DOHH2 (cell line): Measurements from ENCODE around the gene DBX1.

Source experiments
- H3F3A ChIP-seq: fragments of 200-600 bp; sonication (generic), shearing (Covaris generic); 2 replicates; pipeline ENCODE4 v1.6.0; 2016; ENCODE audit warnings: antibody characterized with exemption, mild to moderate bottlenecking; ENCODE audit not compliant: control insufficient read depth, insufficient read depth
- H3K27ac ChIP-seq: fragments of 200-600 bp; sonication (generic); 2 replicates; pipeline ENCODE4 v1.5.1; 2014; ENCODE audit warnings: low read depth, mild to moderate bottlenecking, low read length, moderate library complexity
- H3K27me3 ChIP-seq: fragments of 200-600 bp; sonication (generic); 2 replicates; pipeline ENCODE4 v1.6.1; 2014; ENCODE audit warnings: mild to moderate bottlenecking, low read length, mixed read lengths; ENCODE audit not compliant: control insufficient read depth
- H3K36me3 ChIP-seq: fragments of 200-600 bp; sonication (generic); 2 replicates; pipeline ENCODE4 v1.6.1; 2014; ENCODE audit warnings: mild to moderate bottlenecking, low read length, moderate library complexity, mixed read lengths; ENCODE audit not compliant: control insufficient read depth
- H3K4me1 ChIP-seq: fragments of 200-600 bp; sonication (generic); 2 replicates; pipeline ENCODE4 v1.6.1; 2014; ENCODE audit warnings: mild to moderate bottlenecking, low read length, mixed read lengths; ENCODE audit not compliant: control insufficient read depth
- H3K4me2 ChIP-seq: fragments of 200-600 bp; sonication (generic); 2 replicates; pipeline ENCODE4 v1.6.0; 2014; ENCODE audit warnings: mild to moderate bottlenecking, low read length, moderate library complexity
- H3K4me3 ChIP-seq: fragments of 200-600 bp; sonication (generic); 2 replicates; pipeline ENCODE4 v1.5.1; 2014; ENCODE audit warnings: mild to moderate bottlenecking, low read length, mixed read lengths
- H3K79me2 ChIP-seq: fragments of 200-600 bp; sonication (generic); 2 replicates; pipeline ENCODE4 v1.6.1; 2014; ENCODE audit warnings: mild to moderate bottlenecking, low read length, mixed read lengths; ENCODE audit not compliant: control insufficient read depth
- H3K9me2 ChIP-seq: fragments of 200-600 bp; sonication (generic); replicated peaks from 2 replicates; pipeline ENCODE4 v1.6.1; 2014; ENCODE audit warnings: mild to moderate bottlenecking, low read length, mixed read lengths; ENCODE audit not compliant: control insufficient read depth
- H3K9me3 ChIP-seq: fragments of 200-600 bp; sonication (generic); 2 replicates; pipeline ENCODE4 v1.6.1; 2014; ENCODE audit warnings: antibody characterized with exemption, low read length, mixed read lengths; ENCODE audit not compliant: control insufficient read depth, insufficient read depth
- H4K20me1 ChIP-seq: fragments of 200-600 bp; sonication (generic); 2 replicates; pipeline ENCODE4 v1.6.0; 2014; ENCODE audit warnings: low read depth, mild to moderate bottlenecking, antibody characterized with exemption, low read length, moderate library complexity; ENCODE audit not compliant: control insufficient read depth, insufficient read depth
- EZH2phosphoT487 ChIP-seq: fragments of 200-600 bp; sonication (generic); IDR thresholded peaks from 2 replicates; pipeline ENCODE4 v1.6.1; 2017; ENCODE audit warnings: borderline replicate concordance, mild to moderate bottlenecking, antibody characterized with exemption, low read length, moderate library complexity, mixed read lengths
- TF ChIP-seq, protein P1 (sequence below): fragments of 200-600 bp; sonication (generic); IDR thresholded peaks from one replicate; pipeline ENCODE4 v1.5.1; 2014; ENCODE audit warnings: antibody characterized with exemption, mild to moderate bottlenecking, low read depth, low read length; ENCODE audit not compliant: poor library complexity, severe bottlenecking

Gene DBX1

DNA sequence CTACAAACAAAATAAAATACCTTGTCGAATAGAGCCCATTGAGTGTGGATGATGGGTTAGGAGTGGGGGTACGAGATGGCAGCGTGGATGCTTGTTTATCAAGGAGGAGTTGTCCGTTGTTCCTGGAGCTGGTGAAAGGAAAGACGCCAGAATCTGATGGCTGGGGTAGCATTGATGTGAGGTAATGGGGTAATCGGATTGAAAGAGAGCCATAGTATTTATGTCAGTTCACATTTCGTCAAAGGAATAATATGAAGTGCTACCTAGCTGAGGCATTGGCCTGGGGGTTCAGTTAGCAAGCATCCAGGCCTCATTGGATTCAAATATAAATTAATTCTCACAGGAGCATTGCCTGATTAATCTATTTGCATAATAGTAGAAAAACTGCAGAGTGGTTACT is 16.9 kb upstream of the DBX1 start:
- TF ChIP-seq, protein P1, sequence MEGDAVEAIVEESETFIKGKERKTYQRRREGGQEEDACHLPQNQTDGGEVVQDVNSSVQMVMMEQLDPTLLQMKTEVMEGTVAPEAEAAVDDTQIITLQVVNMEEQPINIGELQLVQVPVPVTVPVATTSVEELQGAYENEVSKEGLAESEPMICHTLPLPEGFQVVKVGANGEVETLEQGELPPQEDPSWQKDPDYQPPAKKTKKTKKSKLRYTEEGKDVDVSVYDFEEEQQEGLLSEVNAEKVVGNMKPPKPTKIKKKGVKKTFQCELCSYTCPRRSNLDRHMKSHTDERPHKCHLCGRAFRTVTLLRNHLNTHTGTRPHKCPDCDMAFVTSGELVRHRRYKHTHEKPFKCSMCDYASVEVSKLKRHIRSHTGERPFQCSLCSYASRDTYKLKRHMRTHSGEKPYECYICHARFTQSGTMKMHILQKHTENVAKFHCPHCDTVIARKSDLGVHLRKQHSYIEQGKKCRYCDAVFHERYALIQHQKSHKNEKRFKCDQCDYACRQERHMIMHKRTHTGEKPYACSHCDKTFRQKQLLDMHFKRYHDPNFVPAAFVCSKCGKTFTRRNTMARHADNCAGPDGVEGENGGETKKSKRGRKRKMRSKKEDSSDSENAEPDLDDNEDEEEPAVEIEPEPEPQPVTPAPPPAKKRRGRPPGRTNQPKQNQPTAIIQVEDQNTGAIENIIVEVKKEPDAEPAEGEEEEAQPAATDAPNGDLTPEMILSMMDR = no peak
- TF ChIP-seq EZH2phosphoT487 = no peak
- Histone ChIP-seq H4K20me1 (no peaks in the 10 kb centered on the region), H3K4me1 (no peaks in the 10 kb centered on the region), H3K79me2 (no peaks in the 10 kb centered on the region), H3F3A (no peaks in the 10 kb centered on the region), H3K27me3 (no peaks in the 10 kb centered on the region), H3K27ac (no peak overlapping the region), H3K9me2 (no peaks in the 10 kb centered on the region), H3K36me3 (no peaks in the 10 kb centered on the region), H3K4me2 (no peak overlapping the region), H3K4me3 (no peak overlapping the region), H3K9me3 (no peaks in the 10 kb centered on the region)

DNA sequence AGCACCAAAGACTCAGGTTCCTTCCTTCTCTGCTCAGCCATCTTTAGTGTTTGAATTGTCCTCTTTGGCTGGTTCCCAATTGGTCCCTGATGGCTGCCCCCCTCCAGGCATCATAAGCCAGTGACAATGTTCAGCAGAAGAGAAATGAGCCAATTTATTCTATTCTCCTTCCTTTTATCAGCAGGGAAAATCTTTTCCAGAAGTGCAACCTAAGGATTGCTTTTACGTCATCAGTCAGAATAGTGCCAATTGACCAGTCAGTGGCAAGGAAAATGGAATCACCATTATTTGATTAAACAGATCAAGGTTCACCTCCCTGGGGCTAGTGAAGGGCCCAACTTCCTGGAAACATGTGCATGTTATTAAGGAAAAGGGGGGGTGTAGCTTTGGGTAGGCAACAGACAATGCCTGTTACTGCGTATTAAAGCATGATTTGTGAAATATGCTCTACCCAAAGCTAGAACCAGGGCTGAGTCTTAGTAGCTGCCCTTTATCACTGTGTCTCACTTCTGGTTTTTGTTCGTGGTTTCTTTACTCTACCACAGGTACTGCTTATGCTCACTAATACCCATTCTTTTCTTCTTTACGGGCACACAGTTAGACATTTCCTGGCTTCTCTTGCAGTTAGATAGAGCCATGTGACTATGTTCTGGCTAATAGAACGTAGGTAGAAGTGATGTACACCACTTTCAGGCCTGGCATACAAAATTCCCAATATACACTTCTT is 12.6 kb upstream of the DBX1 start:
- no peak overlapping the region for H3K4me3 ChIP-seq
- no peaks in the 10 kb centered on the region for H3K79me2 ChIP-seq
- H3K4me1 ChIP-seq = no peaks in the 10 kb centered on the region
- no peak overlapping the region for H3K4me2 ChIP-seq
- H3F3A ChIP-seq = no peaks in the 10 kb centered on the region
- no peaks in the 10 kb centered on the region for H3K27me3 ChIP-seq
- H3K9me3 ChIP-seq = no peaks in the 10 kb centered on the region
- no peaks in the 10 kb centered on the region for H4K20me1 ChIP-seq
- no peaks in the 10 kb centered on the region for H3K36me3 ChIP-seq
- H3K9me2 ChIP-seq = no peaks in the 10 kb centered on the region
- no peak for TF ChIP-seq EZH2phosphoT487
- TF ChIP-seq, protein P1 = no peak
- H3K27ac ChIP-seq = no peak overlapping the region

DNA sequence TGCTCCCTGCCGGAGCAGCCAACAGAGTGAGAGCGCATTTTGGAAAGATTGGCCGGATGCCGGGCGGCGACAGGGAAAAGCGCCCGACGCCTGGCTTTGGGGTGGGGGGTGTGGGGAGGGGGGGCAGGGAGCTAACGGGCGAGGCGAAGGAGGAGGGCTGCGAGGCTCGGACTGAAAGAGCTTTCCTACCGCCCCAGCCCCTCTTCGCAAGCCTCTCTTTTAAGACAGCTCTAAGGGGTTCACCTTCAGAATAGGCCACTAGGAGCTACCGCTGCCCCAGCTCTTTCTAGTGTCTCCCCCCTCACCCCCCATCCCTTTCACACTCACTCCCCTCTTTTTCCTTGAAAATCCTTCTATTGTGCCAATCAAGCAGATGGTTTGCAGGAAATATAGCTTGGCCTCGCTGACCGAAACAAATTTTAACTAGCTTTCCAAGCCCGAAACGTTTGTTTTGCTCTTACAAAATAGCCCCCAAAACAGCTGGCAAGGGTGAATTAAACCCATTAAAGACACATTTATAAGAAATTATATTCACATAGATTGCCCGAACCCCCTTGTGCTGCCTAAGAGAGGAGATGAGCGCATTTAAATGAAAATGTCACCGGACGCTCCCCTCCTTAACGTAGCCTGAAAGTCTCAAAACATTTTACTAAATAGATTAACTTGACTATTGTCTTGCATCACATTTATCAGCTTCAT is 3.7 kb upstream of the DBX1 start:
- TF ChIP-seq, protein P1 = no peak
- TF ChIP-seq EZH2phosphoT487 = no peak
- H3K9me3 ChIP-seq = no peaks in the 10 kb centered on the region
- no peak overlapping the region for H3K4me2 ChIP-seq
- H3K27me3 ChIP-seq = no peaks in the 10 kb centered on the region
- H4K20me1 ChIP-seq = no peaks in the 10 kb centered on the region
- no peak overlapping the region for H3K4me3 ChIP-seq
- no peaks in the 10 kb centered on the region for H3K36me3 ChIP-seq
- H3K27ac ChIP-seq = no peak overlapping the region
- H3K79me2 ChIP-seq = no peaks in the 10 kb centered on the region
- H3F3A ChIP-seq = no peaks in the 10 kb centered on the region
- H3K9me2 ChIP-seq = no peaks in the 10 kb centered on the region
- no peaks in the 10 kb centered on the region for H3K4me1 ChIP-seq
